Middle frontal gyrus (tissue), 1 donor: ENCODE data around the gene SCPEP1.
"Not testable (repeated sequence)": the region's sequence is repeated elsewhere in the genome, so short reads cannot be mapped to it uniquely, and the experiment has no call there.

Source experiments
- DNase-seq: peaks from one replicate; pipeline ENCODE4 v3.0.0-alpha.2; 2015; ENCODE audit warnings: low spot score; ENCODE audit errors: extremely low spot score

Gene SCPEP1, protein sequence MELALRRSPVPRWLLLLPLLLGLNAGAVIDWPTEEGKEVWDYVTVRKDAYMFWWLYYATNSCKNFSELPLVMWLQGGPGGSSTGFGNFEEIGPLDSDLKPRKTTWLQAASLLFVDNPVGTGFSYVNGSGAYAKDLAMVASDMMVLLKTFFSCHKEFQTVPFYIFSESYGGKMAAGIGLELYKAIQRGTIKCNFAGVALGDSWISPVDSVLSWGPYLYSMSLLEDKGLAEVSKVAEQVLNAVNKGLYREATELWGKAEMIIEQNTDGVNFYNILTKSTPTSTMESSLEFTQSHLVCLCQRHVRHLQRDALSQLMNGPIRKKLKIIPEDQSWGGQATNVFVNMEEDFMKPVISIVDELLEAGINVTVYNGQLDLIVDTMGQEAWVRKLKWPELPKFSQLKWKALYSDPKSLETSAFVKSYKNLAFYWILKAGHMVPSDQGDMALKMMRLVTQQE

GRCh38 chr17:56977673-56978395, at the start of gene SCPEP1:
Gene SCPEP1, plus strand, starts transcription at chr17:56978131. Its CDS starts 29 bp downstream, at chr17:56978160.
- DNase-seq, result peak; percentile 42

- no peak for DNase-seq
These were observed 49.3 kb upstream of the SCPEP1 start for GRCh38 chr17:56928586-56928985.

- no peak for DNase-seq
These were observed 48.5 kb upstream of the SCPEP1 start for GRCh38 chr17:56929362-56929969.

DNA sequence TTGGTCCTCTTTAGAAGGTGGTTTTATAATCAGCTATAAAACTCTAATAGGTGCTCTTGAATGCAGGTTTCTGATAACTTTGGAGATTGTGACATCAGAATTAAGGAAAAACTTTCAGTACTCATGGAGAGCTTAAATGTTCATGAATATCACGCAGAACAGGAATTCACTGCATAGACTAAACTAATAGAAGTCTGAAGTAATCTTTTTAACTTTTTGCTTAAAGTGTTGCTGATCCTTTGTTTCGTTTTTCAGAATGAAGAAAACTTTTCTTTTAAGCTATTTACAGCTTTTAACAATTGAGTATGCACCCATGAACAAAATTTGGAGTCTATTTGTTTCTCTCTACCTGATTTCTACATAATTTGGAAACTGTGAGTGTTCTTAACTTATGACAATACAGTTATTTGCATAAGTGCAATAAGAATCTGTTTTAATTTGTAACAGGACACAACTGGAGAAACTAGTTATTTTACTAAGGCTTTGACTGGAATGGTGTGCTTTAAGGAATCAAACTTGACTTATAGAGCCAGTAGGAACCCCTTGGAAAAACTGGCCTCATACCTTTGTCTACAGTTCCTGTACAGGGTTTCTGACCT, 47.1 kb upstream of the SCPEP1 start:
- no peak for DNase-seq

- DNase-seq, result no peak
These were observed 44.7 kb upstream of the SCPEP1 start for GRCh38 chr17:56933151-56933745.

- DNase-seq, result no peak
These were observed 44.1 kb upstream of the SCPEP1 start for GRCh38 chr17:56933868-56934267.

DNA sequence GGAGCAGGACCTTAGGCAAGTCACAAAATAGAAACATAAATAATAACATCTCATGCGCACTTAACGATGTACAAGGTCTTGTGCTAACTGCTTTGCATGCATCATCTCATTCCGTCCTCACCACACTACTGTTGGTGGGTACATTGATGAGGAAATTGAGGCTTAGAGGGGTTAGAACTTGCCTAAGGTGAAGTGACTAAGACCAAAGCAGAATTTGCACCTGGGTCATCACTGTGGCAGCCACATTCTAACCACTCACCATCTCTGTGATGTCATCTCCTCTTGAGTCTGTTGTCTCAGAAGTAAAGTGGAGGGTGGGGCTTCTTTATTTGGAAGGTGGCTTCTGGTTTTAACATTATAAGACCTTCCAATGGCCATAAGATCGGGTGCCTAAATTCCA, 43.7 kb upstream of the SCPEP1 start:
- no peak for DNase-seq

DNA sequence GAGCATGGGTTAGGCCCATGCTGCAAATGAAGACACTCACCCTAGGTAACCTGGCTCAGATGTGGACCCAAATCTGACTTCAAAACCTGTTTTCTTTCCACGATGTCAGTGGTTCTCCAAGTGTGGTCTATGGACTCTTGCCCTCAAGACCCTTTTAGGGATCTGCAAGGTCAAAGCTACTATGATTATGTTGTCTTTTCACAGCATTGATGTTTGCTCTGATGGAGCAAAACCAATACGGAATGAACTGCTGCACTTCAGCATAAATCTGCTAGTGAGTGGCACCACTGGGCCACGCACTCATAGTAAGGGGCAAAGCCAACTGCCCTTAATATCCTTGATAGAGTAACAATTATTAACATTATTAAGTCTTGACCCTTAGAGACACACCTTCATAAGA, 42.5 kb upstream of the SCPEP1 start:
- DNase-seq, result no peak

- DNase-seq, result no peak
These were observed 41.1 kb upstream of the SCPEP1 start for GRCh38 chr17:56936697-56937322.

- no peak for DNase-seq
These were observed 40.2 kb upstream of the SCPEP1 start for GRCh38 chr17:56937687-56938086.

- not testable (repeated sequence) for DNase-seq
These were observed 39.7 kb upstream of the SCPEP1 start for GRCh38 chr17:56938206-56938605.

DNA sequence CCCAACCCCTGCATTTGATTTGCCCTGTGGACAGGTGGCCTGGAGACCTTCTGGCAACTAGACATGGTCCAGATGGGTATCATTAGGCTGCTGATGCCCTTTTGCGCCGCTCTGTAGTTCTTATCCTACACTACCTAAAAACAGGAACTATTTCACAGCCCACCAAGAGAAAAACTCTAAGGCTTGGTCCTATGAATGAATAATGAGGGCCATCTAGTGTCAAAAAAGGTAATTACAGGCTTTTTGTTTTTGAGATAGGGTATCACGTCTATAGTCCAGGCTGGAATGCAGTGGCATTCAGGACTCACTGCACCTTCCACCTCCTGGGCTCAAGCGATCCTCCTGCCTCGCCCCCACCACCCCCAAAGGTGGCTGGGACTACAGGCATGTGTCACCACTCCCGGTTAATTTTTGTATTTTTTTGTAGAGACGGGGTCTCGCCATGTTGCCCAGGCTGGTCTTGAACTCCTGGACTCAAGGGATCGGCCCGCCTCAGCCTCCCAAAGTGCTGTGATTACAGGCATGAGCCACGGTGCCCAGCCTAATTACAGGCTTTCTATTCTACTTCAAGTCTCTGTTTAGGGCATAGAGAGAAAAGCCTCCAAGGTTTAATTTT, 38.0 kb upstream of the SCPEP1 start:
- peak; percentile 22 for DNase-seq

DNA sequence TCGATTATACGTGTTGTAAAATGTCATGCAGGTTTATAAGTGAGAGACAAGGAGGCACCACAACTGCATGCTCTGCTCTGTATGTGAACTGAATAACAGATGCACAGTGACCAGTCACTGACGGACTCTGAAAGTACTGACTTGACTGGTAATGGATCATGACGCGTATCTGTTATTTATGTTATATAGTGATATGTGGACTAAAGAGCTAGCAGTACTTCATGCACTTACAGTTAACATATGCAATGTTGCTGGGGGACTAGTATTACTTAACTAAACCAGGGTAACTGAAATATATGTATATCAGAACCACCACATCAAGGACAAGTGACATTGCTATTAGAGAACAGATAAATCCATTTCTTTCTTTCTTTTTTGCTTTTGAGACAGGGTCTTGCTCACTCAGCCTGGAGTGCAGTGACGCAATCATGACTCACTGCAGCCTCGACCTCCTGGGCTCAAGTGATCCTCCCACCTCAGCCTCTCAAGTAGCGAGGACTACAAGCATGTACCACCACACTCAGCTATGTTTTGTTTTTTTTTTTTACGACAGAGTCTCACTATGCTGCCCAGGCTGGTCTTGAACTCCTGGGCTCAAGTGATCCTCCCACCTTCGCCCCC, 34.3 kb upstream of the SCPEP1 start:
- no peak for DNase-seq

- DNase-seq, result no peak
These were observed 31.9 kb upstream of the SCPEP1 start for GRCh38 chr17:56945938-56946505.

DNA sequence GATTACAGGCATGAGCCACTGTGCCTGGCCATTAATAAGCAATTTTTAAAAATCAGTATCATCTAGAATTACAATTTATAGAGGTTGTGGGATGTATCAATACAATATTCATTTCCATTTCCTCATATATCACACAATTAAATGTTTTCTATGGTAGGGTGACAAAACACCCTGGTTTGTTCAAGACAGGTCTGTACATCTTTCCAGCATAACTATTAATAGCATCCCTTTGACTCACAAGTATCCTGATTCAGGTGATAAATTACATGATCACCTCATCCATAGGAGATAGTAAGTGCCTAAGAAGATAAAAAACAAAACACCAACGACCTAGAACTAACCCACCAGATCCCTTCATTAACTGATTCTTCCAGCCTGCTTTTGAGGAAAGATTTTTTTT, 30.2 kb upstream of the SCPEP1 start:
- DNase-seq, result no peak

GRCh38 chr17:56948491-56948890, 29.4 kb upstream of the SCPEP1 start:
- DNase-seq, result no peak

GRCh38 chr17:56949595-56949994, 28.3 kb upstream of the SCPEP1 start:
- no peak for DNase-seq

- DNase-seq, result no peak
These were observed 20.9 kb upstream of the SCPEP1 start for GRCh38 chr17:56956992-56957391.
